WTC11 (cell line): ENCODE measurements around the gene KIRREL3. TPM values are rescaled to one million over a fixed set of nuclear protein-coding genes. Genes with fewer than 3 reads are reported as not detected.

Experiments used
- ATAC-seq: fragments of 200-7000 bp; cut with Tn5 transposase; 2 replicates; pipeline ENCODE4 v1.10.0; 2021; ENCODE audit warnings: mild to moderate bottlenecking, moderate library complexity
- CTCF ChIA-PET: fragments of 300-600 bp; sonication (Branson Sonifier 250); formaldehyde crosslinking; loops from one replicate; lab custom pipeline; 2021; ENCODE audit warnings: antibody characterized with exemption; lab: Charles Lee
- POLR2A ChIA-PET: fragments of 350-600 bp; sonication (Branson Sonifier 250); formaldehyde crosslinking; loops from one replicate; lab custom pipeline; 2021; ENCODE audit warnings: antibody characterized with exemption; lab: Charles Lee
- DNase-seq: peaks from one replicate; pipeline ENCODE4 v3.0.0; 2021; ENCODE audit warnings: low spot score
- H3K27ac Mint-ChIP-seq: 2 replicates; pipeline ENCODE4 v1.8.0; 2021; ENCODE audit warnings: mixed read lengths
- H3K27me3 Mint-ChIP-seq: 2 replicates; pipeline ENCODE4 v1.8.0; 2021; ENCODE audit warnings: low read depth, mild to moderate bottlenecking, moderate library complexity, mixed read lengths
- H3K36me3 Mint-ChIP-seq: 2 replicates; pipeline ENCODE4 v1.8.0; 2021; ENCODE audit warnings: mixed read lengths
- H3K4me1 Mint-ChIP-seq: 2 replicates; pipeline ENCODE4 v1.8.0; 2022; ENCODE audit warnings: mixed read lengths
- H3K4me3 Mint-ChIP-seq: 2 replicates; pipeline ENCODE4 v1.8.0; 2021; ENCODE audit warnings: mild to moderate bottlenecking, moderate library complexity, mixed read lengths
- H3K9me3 Mint-ChIP-seq: 2 replicates; pipeline ENCODE4 v1.8.0; 2021; ENCODE audit warnings: mixed read lengths
- AFF4 ChIP-seq: sonication (generic); formaldehyde crosslinking; IDR thresholded peaks from 2 replicates; pipeline ENCODE4 v1.8.1; 2023; ENCODE audit warnings: mild to moderate bottlenecking, missing genetic modification reagents, borderline replicate concordance
- CDX4 ChIP-seq: fragments of 250-450 bp; sonication (Bioruptor Pico); IDR thresholded peaks from 2 replicates; pipeline ENCODE4 v1.9.0; 2021; ENCODE audit warnings: moderate library complexity, mild to moderate bottlenecking, inconsistent platforms, borderline replicate concordance
- ELF4 ChIP-seq: sonication (generic); formaldehyde crosslinking; IDR thresholded peaks from 2 replicates; pipeline ENCODE4 v1.8.1; 2022; ENCODE audit warnings: low read depth, mild to moderate bottlenecking, moderate library complexity, missing genetic modification reagents
- FOXJ3 ChIP-seq: sonication (generic); formaldehyde crosslinking; IDR thresholded peaks from 2 replicates; pipeline ENCODE4 v1.9.0; 2021; ENCODE audit warnings: missing genetic modification reagents, mild to moderate bottlenecking, borderline replicate concordance
- FOXP1 ChIP-seq: sonication (generic); formaldehyde crosslinking; IDR thresholded peaks from 2 replicates; pipeline ENCODE4 v1.8.0; 2022; ENCODE audit warnings: missing genetic modification reagents, mild to moderate bottlenecking, moderate library complexity, borderline replicate concordance
- GABPB1 ChIP-seq: sonication (generic); formaldehyde crosslinking; IDR thresholded peaks from 2 replicates; pipeline ENCODE4 v1.8.1; 2023; ENCODE audit warnings: mild to moderate bottlenecking, missing genetic modification reagents
- GRHL2 ChIP-seq: fragments of 250-450 bp; sonication (Bioruptor Pico); IDR thresholded peaks from 2 replicates; pipeline ENCODE4 v1.8.0; 2022; ENCODE audit warnings: mild to moderate bottlenecking, moderate library complexity; ENCODE audit not compliant: insufficient replicate concordance, severe bottlenecking
- GTF2I ChIP-seq: fragments of 250-450 bp; sonication (Bioruptor Pico); conservative IDR thresholded peaks from 2 replicates; pipeline ENCODE4 v1.4.0; 2021; ENCODE audit warnings: mild to moderate bottlenecking
- HMGA2 ChIP-seq: fragments of 250-450 bp; sonication (Bioruptor Pico); IDR thresholded peaks from 2 replicates; pipeline ENCODE4 v1.4.0; 2021; ENCODE audit warnings: mild to moderate bottlenecking, moderate library complexity
- KAT7 ChIP-seq: sonication (generic); formaldehyde crosslinking; IDR thresholded peaks from 2 replicates; pipeline ENCODE4 v1.8.1; 2023; ENCODE audit warnings: missing genetic modification reagents, mild to moderate bottlenecking, borderline replicate concordance
- MAX ChIP-seq: sonication (generic); formaldehyde crosslinking; IDR thresholded peaks from 2 replicates; pipeline ENCODE4 v1.8.0; 2022; ENCODE audit warnings: mild to moderate bottlenecking, missing genetic modification reagents
- MYBL2 ChIP-seq: sonication (generic); formaldehyde crosslinking; IDR thresholded peaks from 2 replicates; pipeline ENCODE4 v1.8.1; 2023; ENCODE audit warnings: mild to moderate bottlenecking, moderate library complexity, missing genetic modification reagents
- NR1H2 ChIP-seq: sonication (generic); formaldehyde crosslinking; IDR thresholded peaks from 2 replicates; pipeline ENCODE4 v1.9.0; 2021; ENCODE audit warnings: mild to moderate bottlenecking, moderate library complexity, missing genetic modification reagents
- NR2C2 ChIP-seq: sonication (generic); formaldehyde crosslinking; IDR thresholded peaks from 2 replicates; pipeline ENCODE4 v1.8.0; 2022; ENCODE audit warnings: mild to moderate bottlenecking, missing genetic modification reagents
- RORB ChIP-seq: fragments of 250-450 bp; sonication (Bioruptor Pico); IDR thresholded peaks from 2 replicates; pipeline ENCODE4 v1.9.0; 2021; ENCODE audit warnings: mild to moderate bottlenecking
- SMAD4 ChIP-seq: sonication (generic); formaldehyde crosslinking; IDR thresholded peaks from 2 replicates; pipeline ENCODE4 v1.8.0; 2022; ENCODE audit warnings: mild to moderate bottlenecking, missing genetic modification reagents
- SOX15 ChIP-seq: fragments of 250-450 bp; sonication (Bioruptor Pico); IDR thresholded peaks from 2 replicates; pipeline ENCODE4 v1.9.0; 2021; ENCODE audit warnings: mild to moderate bottlenecking
- SP1 ChIP-seq: sonication (generic); formaldehyde crosslinking; conservative IDR thresholded peaks from 2 replicates; pipeline ENCODE4 v1.8.1; 2022; ENCODE audit warnings: missing genetic modification reagents
- TP53 ChIP-seq: sonication (generic); formaldehyde crosslinking; IDR thresholded peaks from 2 replicates; pipeline ENCODE4 v1.8.1; 2023; ENCODE audit warnings: mild to moderate bottlenecking, missing genetic modification reagents
- ZNF138 ChIP-seq: sonication (generic); formaldehyde crosslinking; conservative IDR thresholded peaks from 2 replicates; pipeline ENCODE4 v1.8.1; 2022; ENCODE audit warnings: mild to moderate bottlenecking, moderate library complexity, missing genetic modification reagents
- total RNA-seq: library from RNA; stranded (reverse); gene quantifications from 3 replicates; pipeline ENCODE4 v1.2.3, GENCODE V29; 2021
- TF ChIP-seq, protein P1 (sequence below): fragments of 250-450 bp; sonication (Bioruptor Pico); IDR thresholded peaks from 2 replicates; pipeline ENCODE4 v1.9.0; 2021; ENCODE audit warnings: mild to moderate bottlenecking
- TF ChIP-seq, protein P2 (sequence below): sonication (generic); formaldehyde crosslinking; conservative IDR thresholded peaks from 2 replicates; pipeline ENCODE4 v1.8.1; 2023; ENCODE audit warnings: mild to moderate bottlenecking, low read depth, missing genetic modification reagents, moderate library complexity

Gene KIRREL3
- total RNA-seq, 1 experiment from 2014 or later = 0.59 TPM

GRCh38 chr11:126686938-126687337 is 313.6 kb downstream of the KIRREL3 start (continued):
- no peak for TF ChIP-seq KAT7 (CRISPR knock-in tag)
- TF ChIP-seq GABPB1 (CRISPR knock-in tag) = no peak
- TF ChIP-seq SOX15 (CRISPR knock-in tag) = no peak
- no peak for TF ChIP-seq HMGA2
- TF ChIP-seq GRHL2 (CRISPR knock-in tag) = no peak
- no peak for TF ChIP-seq NR2C2 (CRISPR knock-in tag)
- TF ChIP-seq ZNF138 (CRISPR knock-in tag) = no peak

DNA sequence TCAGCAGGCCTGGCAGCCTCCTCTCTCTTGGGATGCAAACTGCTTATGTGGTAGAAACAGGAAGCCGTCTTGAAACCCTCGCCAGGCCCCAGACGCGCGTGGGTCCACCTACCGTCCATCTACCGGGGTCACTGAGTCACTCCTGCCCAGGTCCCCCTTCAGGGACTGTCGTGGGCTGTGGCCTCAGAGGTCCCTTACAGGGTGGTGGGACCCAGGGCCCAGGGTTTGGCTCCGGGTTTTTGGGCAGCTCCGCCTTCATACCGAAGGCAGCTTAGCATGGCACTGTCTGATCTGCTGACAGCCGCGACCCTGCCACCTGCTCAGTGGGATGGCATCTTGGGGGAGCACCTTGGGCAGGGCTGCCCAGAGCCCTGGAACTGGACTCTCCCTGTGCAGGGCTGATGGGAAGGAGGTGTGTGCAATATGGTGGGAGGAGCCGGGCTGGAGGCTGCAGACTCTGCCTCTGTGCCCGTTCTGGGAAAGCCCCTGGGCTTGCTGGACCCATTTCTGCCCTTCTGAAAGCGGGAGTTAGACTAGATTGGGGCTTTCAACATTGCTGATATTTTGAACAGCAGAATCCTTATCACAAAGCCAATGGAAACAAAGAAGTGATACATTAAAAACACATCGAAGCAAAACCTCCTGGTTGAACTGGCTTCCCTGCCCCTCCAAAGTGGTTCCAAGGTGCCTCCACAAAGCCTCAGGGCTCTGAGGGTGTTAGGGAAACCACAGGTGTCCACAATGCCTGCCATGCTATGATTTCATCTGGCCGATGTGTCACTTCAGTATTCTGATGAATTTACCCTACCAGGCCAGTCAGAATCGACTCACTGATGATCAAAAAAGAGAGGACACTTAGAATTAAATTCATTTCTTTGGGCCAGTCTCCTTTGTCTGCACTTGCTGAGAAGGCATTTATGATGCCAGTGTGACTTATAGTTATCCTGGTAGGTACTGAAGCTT is 316.5 kb downstream of the KIRREL3 start:
- H3K9me3 Mint-ChIP-seq = no peaks in the 10 kb centered on the region
- H3K27me3 Mint-ChIP-seq = no peaks in the 10 kb centered on the region; the same call in none of the 2 replicates
- no peak for ATAC-seq
- no peak overlapping the region for H3K27ac Mint-ChIP-seq
- ChIA-PET CTCF (no interaction called here), POLR2A (no interaction called here)
- DNase-seq = no peak
- H3K4me3 Mint-ChIP-seq = no peak overlapping the region
- H3K36me3 Mint-ChIP-seq = no peaks in the 10 kb centered on the region
- peaks cover 22% of the 10 kb centered on the region for H3K4me1 Mint-ChIP-seq
- TF ChIP-seq AFF4 (CRISPR knock-in tag) = no peak
- no peak for TF ChIP-seq GABPB1 (CRISPR knock-in tag)
- TF ChIP-seq RORB (CRISPR knock-in tag) = no peak
- TF ChIP-seq MAX = no peak
- TF ChIP-seq SP1 (CRISPR knock-in tag) = no peak
- TF ChIP-seq CDX4 (CRISPR knock-in tag) = no peak
- TF ChIP-seq TP53 (CRISPR knock-in tag) = no peak
- no peak for TF ChIP-seq SMAD4 (CRISPR knock-in tag)
- TF ChIP-seq FOXJ3 (CRISPR knock-in tag) = no peak
- TF ChIP-seq NR1H2 (CRISPR knock-in tag) = no peak
- no peak for TF ChIP-seq FOXP1 (CRISPR knock-in tag)
- TF ChIP-seq GRHL2 (CRISPR knock-in tag) = no peak
- TF ChIP-seq, all 79 proteins: peak for 0

DNA sequence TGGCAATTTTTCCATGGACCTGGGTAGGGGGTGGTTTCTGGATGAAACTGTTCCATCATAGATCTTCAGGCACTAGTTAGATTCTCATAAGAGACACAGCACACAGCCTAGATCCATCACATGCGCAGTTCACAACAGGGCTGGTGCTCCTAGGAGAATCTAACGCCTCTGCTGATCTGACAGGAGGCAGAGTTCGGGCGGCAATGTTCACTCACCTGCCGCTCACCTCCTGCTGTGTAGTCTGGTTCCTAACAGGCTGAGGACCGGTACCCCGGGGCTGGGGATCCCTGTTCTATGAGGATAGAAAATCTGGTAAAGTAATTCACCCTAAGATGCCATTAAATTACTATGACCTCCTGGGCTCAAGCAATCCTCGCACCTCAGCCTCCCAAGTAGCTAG is 318.0 kb downstream of the KIRREL3 start:
- no peak overlapping the region for H3K27ac Mint-ChIP-seq
- H3K4me1 Mint-ChIP-seq = peaks cover 20% of the 10 kb centered on the region
- no peaks in the 10 kb centered on the region for H3K9me3 Mint-ChIP-seq
- no peak for DNase-seq
- no peak overlapping the region for H3K4me3 Mint-ChIP-seq
- ATAC-seq = no peak
- CTCF ChIA-PET = no interaction called here
- H3K27me3 Mint-ChIP-seq = no peaks in the 10 kb centered on the region; the same call in none of the 2 replicates
- no peaks in the 10 kb centered on the region for H3K36me3 Mint-ChIP-seq
- TF ChIP-seq, protein P1, sequence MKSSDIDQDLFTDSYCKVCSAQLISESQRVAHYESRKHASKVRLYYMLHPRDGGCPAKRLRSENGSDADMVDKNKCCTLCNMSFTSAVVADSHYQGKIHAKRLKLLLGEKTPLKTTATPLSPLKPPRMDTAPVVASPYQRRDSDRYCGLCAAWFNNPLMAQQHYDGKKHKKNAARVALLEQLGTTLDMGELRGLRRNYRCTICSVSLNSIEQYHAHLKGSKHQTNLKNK (CRISPR knock-in tag) = no peak
- TF ChIP-seq GABPB1 (CRISPR knock-in tag) (no peak), GTF2I (CRISPR knock-in tag) (no peak), TP53 (CRISPR knock-in tag) (no peak), ELF4 (CRISPR knock-in tag) (no peak), MYBL2 (CRISPR knock-in tag) (no peak)
- TF ChIP-seq, protein P2, sequence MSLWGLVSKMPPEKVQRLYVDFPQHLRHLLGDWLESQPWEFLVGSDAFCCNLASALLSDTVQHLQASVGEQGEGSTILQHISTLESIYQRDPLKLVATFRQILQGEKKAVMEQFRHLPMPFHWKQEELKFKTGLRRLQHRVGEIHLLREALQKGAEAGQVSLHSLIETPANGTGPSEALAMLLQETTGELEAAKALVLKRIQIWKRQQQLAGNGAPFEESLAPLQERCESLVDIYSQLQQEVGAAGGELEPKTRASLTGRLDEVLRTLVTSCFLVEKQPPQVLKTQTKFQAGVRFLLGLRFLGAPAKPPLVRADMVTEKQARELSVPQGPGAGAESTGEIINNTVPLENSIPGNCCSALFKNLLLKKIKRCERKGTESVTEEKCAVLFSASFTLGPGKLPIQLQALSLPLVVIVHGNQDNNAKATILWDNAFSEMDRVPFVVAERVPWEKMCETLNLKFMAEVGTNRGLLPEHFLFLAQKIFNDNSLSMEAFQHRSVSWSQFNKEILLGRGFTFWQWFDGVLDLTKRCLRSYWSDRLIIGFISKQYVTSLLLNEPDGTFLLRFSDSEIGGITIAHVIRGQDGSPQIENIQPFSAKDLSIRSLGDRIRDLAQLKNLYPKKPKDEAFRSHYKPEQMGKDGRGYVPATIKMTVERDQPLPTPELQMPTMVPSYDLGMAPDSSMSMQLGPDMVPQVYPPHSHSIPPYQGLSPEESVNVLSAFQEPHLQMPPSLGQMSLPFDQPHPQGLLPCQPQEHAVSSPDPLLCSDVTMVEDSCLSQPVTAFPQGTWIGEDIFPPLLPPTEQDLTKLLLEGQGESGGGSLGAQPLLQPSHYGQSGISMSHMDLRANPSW (CRISPR knock-in tag) = no peak
- POLR2A ChIA-PET = no interaction called here
